ENCODE data around the gene MRE11.

DNA sequence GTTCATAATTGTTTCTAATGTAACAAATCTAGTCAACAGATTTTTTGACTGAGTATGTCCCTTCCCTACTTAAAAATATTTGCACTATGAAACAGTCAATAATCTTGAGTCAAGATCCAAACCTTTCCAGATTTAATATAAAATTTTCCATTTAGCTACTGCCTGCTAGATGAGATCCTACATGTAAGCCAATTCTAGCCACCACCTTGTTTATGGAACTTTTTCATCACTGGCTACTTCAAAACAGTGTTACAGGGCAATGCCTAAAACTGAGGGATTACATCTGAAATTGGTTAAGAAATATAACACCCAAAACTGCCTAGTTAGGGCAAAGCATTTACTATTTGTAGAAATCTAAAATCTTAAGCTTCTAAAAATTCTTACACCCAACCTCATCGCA is 39.6 kb upstream of the MRE11 start:
- TF ChIP-seq GLIS3 (CRISPR knock-in tag; IDR thresholded peaks at IDR 0.05) (no peak), CREB5 (CRISPR knock-in tag; IDR thresholded peaks at IDR 0.05; ENCODE audit: low read depth) (no peak), ZNF70 (CRISPR knock-in tag; IDR thresholded peaks at IDR 0.05) (no peak), ARNTL (CRISPR knock-in tag; IDR thresholded peaks at IDR 0.05; ENCODE audit: borderline replicate concordance, low read depth) (no peak), PATZ1 (CRISPR knock-in tag; IDR thresholded peaks at IDR 0.05; ENCODE audit: borderline replicate concordance) (no peak), SNAI2 (CRISPR knock-in tag; IDR thresholded peaks at IDR 0.05) (no peak)

All from SK-N-SH treated with all-trans-retinoic acid at 6 μM for 48 hours (cell line).